Activated T-helper 1 cell treated with anti-CD3 and anti-CD28 coated beads, Interleukin-12 subunit alpha, Interleukin-12 subunit beta, Interleukin-2, Interleukin-4 antibody, amounts not matched to agents 30 ng/mL and 10 ng/mL and 1 ng/mL, durations not matched to agents 14 hours and 24 hours and 36 hours (primary cell): ENCODE measurements around the gene EEF1A2. TPM values are rescaled to one million over a fixed set of nuclear protein-coding genes. Genes with fewer than 3 reads are reported as not detected.

Experiments
- DNase-seq: peaks from one replicate; pipeline ENCODE4 v3.0.0; 2021; ENCODE audit warnings: low spot score
- H3K27ac Mint-ChIP-seq: one replicate; pipeline ENCODE4 v1.8.0; 2021; ENCODE audit warnings: mild to moderate bottlenecking, mixed read lengths
- H3K27me3 Mint-ChIP-seq: one replicate; pipeline ENCODE4 v1.8.0; 2022; ENCODE audit warnings: mild to moderate bottlenecking, moderate library complexity, mixed read lengths; ENCODE audit not compliant: insufficient read depth
- H3K36me3 Mint-ChIP-seq: one replicate; pipeline ENCODE4 v1.8.0; 2021; ENCODE audit warnings: low read depth, mixed read lengths
- H3K4me1 Mint-ChIP-seq: one replicate; pipeline ENCODE4 v1.8.0; 2021; ENCODE audit warnings: low read depth, mixed read lengths
- H3K4me3 Mint-ChIP-seq: one replicate; pipeline ENCODE4 v1.8.0; 2021; ENCODE audit warnings: mild to moderate bottlenecking, moderate library complexity, mixed read lengths
- H3K9me3 Mint-ChIP-seq: one replicate; pipeline ENCODE4 v1.8.0; 2021; ENCODE audit warnings: mixed read lengths
- intact Hi-C: fragments of 100-400 bp; cut with micrococcal nuclease; formaldehyde crosslinking; loops from one replicate; pipeline ENCODE4 v1.15.1; 2024
- total RNA-seq: library from RNA; stranded (reverse); gene quantifications from 2 replicates; pipeline ENCODE4 v1.2.3, GENCODE V29; 2022

The EEF1A2 gene
- total RNA-seq, 1 donor from 2014 or later: 0.80 TPM

DNA sequence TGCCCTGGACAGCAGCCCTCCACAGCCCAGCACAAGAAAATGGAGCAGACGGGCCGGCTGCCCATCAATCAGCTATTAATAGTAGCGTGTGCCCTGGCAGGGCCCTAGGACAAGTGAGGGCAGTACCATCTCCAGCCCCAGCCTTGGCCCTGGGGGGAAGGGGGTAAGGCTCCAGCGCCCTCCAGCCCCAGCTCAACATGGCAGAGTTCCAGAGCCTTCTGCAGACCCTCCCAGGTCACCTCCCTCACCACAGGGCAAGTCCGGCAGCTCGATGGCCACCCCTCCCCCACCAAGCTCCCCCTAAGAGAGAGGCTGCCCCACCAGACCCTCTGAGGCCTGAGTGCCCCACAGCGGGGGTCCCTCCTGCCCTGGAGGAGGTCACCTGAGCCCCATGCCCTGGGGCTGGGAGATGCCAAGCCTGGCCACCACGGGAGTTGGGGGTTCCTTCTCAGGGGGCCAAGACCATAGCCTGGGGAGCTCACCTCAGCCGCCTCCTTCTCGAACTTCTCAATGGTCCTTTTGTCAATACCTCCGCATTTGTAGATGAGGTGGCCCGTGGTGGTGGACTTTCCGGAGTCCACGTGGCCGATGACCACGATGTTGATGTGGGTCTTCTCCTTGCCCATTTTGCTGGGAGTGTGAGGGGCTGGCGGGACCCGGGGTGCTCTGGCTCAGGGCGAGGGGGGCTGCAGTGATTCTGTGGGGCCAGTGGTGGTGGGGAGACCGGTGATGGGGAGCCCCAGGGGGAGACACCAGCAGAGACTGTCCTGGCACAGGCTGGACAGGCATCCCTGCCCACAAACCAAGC, 1.5 kb downstream of the EEF1A2 start:
- H3K4me1 Mint-ChIP-seq: no peaks in the 10 kb centered on the region
- no peak overlapping the region for H3K27ac Mint-ChIP-seq
- no peak for DNase-seq
- intact Hi-C loops: no loop called here
- peaks cover 2% of the 10 kb centered on the region for H3K9me3 Mint-ChIP-seq
- no peak overlapping the region for H3K4me3 Mint-ChIP-seq
- peaks cover 14% of the 10 kb centered on the region for H3K27me3 Mint-ChIP-seq
- no peaks in the 10 kb centered on the region for H3K36me3 Mint-ChIP-seq

DNA sequence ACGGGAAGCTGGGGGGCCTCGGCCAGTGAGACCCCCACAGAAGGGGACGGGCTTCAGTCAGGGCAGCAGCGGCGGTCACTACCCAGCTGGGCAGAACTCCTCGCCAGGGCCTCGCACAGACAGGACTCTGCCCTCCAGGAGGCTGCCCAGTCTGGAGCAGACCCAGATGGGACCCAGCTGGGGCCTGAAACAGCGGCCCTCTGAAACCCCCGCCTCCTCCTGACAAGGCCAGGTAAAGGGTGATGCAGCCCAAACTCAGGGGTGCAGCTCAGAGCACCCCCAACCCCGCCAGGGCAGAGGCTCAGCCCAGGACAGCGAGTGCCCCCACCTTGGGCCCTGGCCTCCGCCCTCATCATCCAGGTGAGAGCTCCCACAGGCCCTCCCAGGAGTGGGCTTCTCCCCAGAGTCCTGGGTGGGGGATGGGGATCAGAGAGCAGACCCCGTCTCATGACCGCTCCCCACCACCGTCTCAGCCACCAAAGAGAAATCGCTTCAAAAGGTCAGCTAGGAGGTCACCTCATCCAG, 2.2 kb downstream of the EEF1A2 start:
- no peaks in the 10 kb centered on the region for H3K36me3 Mint-ChIP-seq
- H3K4me3 Mint-ChIP-seq: no peak overlapping the region
- H3K4me1 Mint-ChIP-seq: no peaks in the 10 kb centered on the region
- intact Hi-C loops: loop anchor here (1.0 kb wide), 2 partner anchors 24 to 624 kb away; partner anchors contain the start of gene PPDPF
- no peak for DNase-seq
- no peak overlapping the region for H3K27ac Mint-ChIP-seq
- peaks cover 5% of the 10 kb centered on the region for H3K9me3 Mint-ChIP-seq
- peaks cover 14% of the 10 kb centered on the region for H3K27me3 Mint-ChIP-seq

DNA sequence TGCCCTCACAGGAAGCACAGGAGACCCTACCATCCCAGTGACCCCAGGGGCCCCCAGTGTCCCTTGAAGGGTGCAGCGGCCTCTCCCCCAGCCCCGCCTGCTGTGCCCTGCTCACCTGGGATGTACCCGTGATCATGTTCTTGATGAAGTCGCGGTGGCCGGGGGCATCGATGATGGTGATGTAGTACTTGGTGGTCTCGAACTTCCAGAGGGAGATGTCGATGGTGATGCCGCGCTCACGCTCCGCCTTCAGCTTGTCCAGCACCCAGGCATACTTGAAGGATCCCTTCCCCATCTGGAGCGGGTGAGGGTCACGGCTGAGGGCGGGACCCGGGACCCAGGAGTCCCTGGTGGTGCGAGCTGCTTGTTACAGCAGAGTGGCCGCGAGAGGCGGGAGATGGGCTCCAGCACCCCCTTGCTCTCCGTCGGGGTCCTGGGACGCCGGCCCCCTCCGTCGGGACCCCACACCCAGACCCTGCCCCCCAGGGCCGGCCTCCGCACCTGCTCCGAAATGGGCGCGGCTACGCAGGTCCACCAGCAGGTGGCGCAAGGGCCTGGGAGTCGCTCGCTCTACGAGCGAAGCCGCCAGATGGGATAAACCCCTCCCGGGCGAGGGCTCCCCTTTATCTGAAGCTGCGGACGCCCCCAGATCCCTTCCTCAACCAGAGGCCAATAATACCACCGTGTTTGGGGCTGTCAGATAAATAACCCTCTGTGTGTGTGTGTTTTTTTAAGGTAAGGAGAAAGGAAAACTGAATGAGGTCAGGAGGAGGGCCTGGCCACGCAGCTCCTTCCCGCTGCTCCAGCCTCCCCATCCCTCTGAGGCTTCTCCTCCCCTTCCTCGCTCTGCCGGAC, 2.9 kb downstream of the EEF1A2 start:
- H3K9me3 Mint-ChIP-seq: peaks cover 5% of the 10 kb centered on the region
- intact Hi-C loops: loop anchor here (1.0 kb wide), 2 partner anchors 24 to 624 kb away; partner anchors contain the start of gene PPDPF
- no peak overlapping the region for H3K4me3 Mint-ChIP-seq
- no peak overlapping the region for H3K27ac Mint-ChIP-seq
- H3K36me3 Mint-ChIP-seq: no peaks in the 10 kb centered on the region
- peaks cover 16% of the 10 kb centered on the region for H3K27me3 Mint-ChIP-seq
- peak; percentile 54 for DNase-seq
- no peaks in the 10 kb centered on the region for H3K4me1 Mint-ChIP-seq

DNA sequence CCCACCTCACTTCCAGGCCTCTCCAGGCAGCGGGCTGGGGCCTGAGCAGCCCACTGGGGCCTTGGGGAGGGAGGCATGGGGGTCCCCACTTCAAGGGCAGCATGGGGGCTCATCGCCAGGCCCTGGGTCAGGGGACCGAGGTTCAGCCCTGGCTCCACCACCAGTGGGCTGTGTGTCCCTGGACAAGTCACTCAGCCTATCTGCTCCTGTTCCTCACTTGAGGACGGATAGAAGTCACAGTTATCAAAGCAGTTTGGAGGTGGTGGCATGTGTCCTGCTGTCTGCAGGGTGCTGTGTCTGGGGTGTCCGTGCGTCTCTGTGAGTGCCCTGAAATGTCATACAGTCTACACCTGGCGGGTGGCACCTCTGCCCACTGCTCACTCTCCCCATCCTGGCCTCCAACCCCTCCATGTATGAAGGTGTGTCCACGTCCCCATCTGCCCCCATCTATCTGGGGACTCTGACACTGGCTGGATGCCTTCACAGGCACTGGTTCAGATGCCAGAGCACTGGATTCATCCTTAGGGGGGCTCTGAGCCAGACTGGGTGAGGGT, 3.6 kb downstream of the EEF1A2 start:
- H3K4me3 Mint-ChIP-seq: no peak overlapping the region
- peaks cover 16% of the 10 kb centered on the region for H3K27me3 Mint-ChIP-seq
- DNase-seq: no peak
- H3K36me3 Mint-ChIP-seq: no peaks in the 10 kb centered on the region
- intact Hi-C loops: no loop called here
- peaks cover 5% of the 10 kb centered on the region for H3K9me3 Mint-ChIP-seq
- H3K27ac Mint-ChIP-seq: no peak overlapping the region
- no peaks in the 10 kb centered on the region for H3K4me1 Mint-ChIP-seq

DNA sequence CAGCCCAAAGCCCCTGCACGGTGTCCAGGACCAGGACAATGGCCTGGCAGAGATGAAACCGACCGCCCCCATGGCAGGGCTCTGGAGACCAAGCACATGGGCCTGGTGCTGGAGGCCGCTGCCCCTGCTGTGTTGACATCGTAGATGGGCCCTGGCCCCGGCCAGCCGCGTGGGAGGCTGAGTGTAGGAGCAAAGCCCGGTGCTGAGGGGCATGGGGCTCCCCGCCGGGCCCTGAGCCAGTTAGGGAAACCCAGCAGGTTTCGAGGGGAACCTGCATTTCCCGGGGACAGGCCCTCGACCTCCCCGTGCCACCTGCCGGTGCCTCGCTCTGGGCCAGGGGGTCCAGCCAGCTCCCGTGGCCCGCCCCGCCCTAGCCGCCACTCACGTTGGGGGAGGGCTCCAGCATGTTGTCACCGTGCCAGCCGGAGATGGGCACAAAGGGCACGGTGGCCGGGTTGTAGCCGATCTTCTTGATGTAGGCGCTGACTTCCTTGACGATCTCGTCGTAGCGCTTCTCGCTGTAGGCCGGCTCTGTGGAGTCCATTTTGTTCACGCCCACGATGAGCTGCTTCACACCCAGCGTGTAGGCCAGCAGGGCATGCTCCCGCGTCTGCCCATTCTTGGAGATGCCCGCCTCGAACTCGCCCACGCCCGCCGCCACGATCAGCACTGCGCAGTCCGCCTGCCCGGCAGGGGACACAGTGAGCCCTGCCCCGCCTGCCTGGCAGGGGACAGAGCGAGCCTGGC, 4.3 kb downstream of the EEF1A2 start:
- H3K9me3 Mint-ChIP-seq: peaks cover 5% of the 10 kb centered on the region
- intact Hi-C loops: no loop called here
- H3K27me3 Mint-ChIP-seq: peaks cover 15% of the 10 kb centered on the region
- no peak for DNase-seq
- H3K36me3 Mint-ChIP-seq: no peaks in the 10 kb centered on the region
- H3K4me3 Mint-ChIP-seq: no peak overlapping the region
- H3K27ac Mint-ChIP-seq: no peak overlapping the region
- no peaks in the 10 kb centered on the region for H3K4me1 Mint-ChIP-seq

DNA sequence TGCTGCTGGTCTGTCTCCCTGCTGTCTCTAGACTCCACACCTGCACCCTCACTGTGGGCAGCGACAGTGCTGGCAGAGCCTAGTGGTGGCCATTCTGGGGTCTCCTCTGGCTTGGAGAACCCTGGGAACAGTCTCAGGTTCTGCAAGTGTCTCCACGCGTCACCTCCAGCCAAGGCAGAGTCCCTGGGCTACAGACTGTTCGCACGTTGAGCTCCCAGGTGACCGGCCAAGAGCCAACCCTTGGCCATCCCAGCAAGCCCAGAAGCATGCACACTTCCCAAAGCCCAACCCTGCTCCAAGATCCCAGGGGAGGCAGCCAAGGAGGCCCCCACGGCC, 4.8 kb downstream of the EEF1A2 start:
- intact Hi-C loops: no loop called here
- Mint-ChIP-seq H3K9me3 (peaks cover 5% of the 10 kb centered on the region), H3K4me1 (no peaks in the 10 kb centered on the region), H3K36me3 (no peaks in the 10 kb centered on the region), H3K27ac (no peak overlapping the region), H3K27me3 (peaks cover 17% of the 10 kb centered on the region), H3K4me3 (no peak overlapping the region)
- no peak for DNase-seq

DNA sequence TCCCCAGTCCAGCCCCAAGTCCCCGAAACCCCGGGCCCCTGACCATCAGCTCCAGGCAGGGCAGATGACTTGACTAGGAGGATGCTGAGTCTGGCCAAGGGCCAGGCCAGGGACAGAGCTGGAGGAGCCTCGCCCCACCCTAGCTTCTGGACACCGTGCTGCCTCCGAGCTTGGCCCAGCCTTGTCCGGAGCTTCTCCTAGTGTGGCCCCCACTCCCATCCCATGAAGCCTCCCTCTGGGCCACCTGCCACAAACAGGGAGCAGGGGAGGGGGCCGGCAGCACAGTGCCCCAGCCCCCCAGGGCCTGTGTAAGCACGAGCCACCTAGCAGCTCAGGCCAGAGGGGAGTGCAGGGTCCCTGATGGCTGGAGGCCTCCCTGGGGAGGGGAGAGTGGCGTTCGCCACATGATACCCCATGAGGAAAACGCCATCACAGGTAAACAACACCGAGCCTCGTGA, 5.3 kb downstream of the EEF1A2 start:
- no peak for DNase-seq
- no peaks in the 10 kb centered on the region for H3K36me3 Mint-ChIP-seq
- no peak overlapping the region for H3K27ac Mint-ChIP-seq
- peaks cover 17% of the 10 kb centered on the region for H3K27me3 Mint-ChIP-seq
- H3K9me3 Mint-ChIP-seq: peaks cover 5% of the 10 kb centered on the region
- H3K4me1 Mint-ChIP-seq: no peaks in the 10 kb centered on the region
- intact Hi-C loops: no loop called here
- H3K4me3 Mint-ChIP-seq: no peak overlapping the region

DNA sequence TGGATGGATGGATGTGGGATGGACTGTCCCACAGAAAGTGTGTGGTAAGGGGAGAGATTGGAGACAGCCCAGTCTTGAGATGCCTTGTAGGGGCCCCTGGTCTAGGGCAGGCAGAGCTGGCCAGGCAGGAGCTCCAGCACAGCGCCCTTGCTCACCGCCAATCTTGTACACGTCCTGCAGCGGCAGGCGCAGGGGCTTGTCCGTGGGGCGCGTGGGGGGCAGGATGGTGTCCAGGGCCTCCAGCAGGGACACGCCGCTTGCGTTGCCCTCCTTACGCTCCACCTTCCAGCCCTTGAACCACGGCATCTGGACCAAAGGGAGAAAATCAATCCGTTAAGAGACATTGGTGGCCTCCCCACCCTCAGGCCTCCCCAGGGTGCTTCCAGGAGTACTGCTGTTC, 5.9 kb downstream of the EEF1A2 start:
- Mint-ChIP-seq H3K27me3 (peaks cover 17% of the 10 kb centered on the region), H3K36me3 (no peaks in the 10 kb centered on the region), H3K27ac (no peak overlapping the region), H3K4me1 (no peaks in the 10 kb centered on the region), H3K9me3 (peaks cover 5% of the 10 kb centered on the region), H3K4me3 (no peak overlapping the region)
- intact Hi-C loops: no loop called here
- no peak for DNase-seq

DNA sequence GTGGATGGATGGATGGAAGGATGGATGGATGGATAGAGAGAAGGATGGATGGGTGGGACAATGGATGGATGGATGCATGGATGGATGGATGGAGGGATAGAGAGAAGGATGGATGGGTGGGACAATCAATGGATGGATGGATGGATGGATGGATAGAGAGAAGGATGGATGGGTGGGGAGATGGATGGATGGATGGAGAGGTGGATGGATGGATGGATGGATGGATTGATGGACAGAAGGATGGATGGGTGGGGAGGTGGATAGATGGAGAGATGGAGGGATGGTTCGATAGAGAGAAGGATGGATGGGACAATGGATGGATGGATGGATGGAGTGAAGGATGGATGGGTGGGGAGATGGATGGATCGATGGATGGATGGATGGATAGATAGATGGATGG, 6.4 kb downstream of the EEF1A2 start:
- intact Hi-C loops: no loop called here
- no peak overlapping the region for H3K4me3 Mint-ChIP-seq
- H3K27me3 Mint-ChIP-seq: peaks cover 15% of the 10 kb centered on the region
- H3K36me3 Mint-ChIP-seq: no peaks in the 10 kb centered on the region
- H3K4me1 Mint-ChIP-seq: no peaks in the 10 kb centered on the region
- peaks cover 5% of the 10 kb centered on the region for H3K9me3 Mint-ChIP-seq
- H3K27ac Mint-ChIP-seq: no peak overlapping the region
- no peak for DNase-seq

DNA sequence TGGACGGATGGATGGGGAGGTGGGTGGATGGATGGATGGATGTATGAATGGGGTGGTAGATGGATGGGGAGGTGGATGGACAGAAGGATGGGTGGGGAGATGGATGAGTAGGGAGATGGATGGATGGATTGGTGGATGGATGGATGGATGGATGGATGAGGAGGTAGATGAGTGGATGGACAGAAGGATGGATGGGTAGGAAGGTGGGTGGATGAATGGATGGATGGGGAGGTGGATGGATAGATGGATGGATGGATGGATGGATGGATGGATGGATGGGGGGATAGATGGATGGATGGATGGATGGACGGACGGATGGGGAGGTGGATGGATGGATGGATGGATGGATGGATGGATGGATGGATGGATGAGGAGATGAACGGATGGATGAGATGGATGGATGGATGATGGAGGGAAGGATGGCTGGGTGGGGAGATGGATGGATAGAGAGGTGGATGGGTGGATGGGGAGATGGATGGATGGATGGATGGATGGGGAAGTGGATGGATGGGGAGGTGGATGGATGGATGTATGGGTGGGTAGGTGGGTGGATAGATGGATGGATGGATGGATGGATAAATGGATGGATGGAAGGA, 7.2 kb downstream of the EEF1A2 start:
- no peak overlapping the region for H3K4me3 Mint-ChIP-seq
- H3K4me1 Mint-ChIP-seq: no peaks in the 10 kb centered on the region
- peaks cover 11% of the 10 kb centered on the region for H3K27me3 Mint-ChIP-seq
- H3K36me3 Mint-ChIP-seq: no peaks in the 10 kb centered on the region
- no peak overlapping the region for H3K27ac Mint-ChIP-seq
- DNase-seq: no peak
- intact Hi-C loops: no loop called here
- H3K9me3 Mint-ChIP-seq: peaks cover 5% of the 10 kb centered on the region

DNA sequence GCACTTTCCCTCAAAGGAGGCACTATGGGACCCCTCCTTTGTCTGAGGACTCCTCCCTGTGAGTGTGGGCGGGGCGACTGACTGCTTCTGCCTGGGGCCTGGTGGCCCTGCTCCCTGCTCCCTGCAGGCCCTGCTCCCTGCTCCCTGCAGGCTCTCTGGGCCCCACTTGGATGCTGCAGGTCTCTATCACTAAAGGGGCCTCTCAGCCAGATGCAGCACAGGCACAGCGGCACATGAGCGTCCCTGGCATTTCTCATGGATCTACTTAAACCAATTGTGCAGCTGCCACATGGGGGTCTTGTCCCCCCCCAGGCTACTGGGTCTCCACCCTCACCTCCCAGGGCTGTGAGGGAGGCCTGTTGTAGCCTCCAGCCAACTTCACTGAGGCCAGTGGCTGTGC, 7.8 kb downstream of the EEF1A2 start:
- Mint-ChIP-seq H3K27ac (no peak overlapping the region), H3K9me3 (peaks cover 5% of the 10 kb centered on the region), H3K36me3 (no peaks in the 10 kb centered on the region), H3K4me3 (no peak overlapping the region), H3K4me1 (no peaks in the 10 kb centered on the region), H3K27me3 (peaks cover 8% of the 10 kb centered on the region)
- intact Hi-C loops: no loop called here
- no peak for DNase-seq

DNA sequence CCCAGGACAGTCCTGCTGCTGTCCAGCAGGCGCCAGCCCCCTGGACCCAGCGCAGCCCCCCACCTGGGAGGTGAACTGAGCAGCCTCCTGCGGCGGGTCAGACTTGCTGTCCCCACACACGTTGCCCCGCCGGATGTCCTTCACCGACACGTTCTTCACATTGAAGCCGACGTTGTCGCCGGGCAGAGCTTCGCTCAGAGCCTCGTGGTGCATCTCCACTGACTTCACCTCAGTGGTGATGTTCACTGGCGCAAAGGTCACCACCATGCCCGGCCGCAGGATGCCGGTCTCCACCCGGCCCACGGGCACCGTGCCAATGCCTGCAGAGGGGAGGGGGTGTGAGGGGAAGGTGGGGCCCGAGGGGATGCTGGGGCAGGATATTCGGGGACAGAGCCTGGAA, 8.5 kb downstream of the EEF1A2 start:
- DNase-seq: no peak
- intact Hi-C loops: no loop called here
- Mint-ChIP-seq H3K4me3 (no peak overlapping the region), H3K4me1 (no peaks in the 10 kb centered on the region), H3K27me3 (peaks cover 8% of the 10 kb centered on the region), H3K27ac (no peak overlapping the region), H3K36me3 (no peaks in the 10 kb centered on the region), H3K9me3 (peaks cover 5% of the 10 kb centered on the region)
